Activated CD4-positive, CD25-positive, alpha-beta regulatory T cell treated with anti-CD3 and anti-CD28 coated beads, Interleukin-2, amount 50 U/mL, for 16 hours (primary cell): ENCODE measurements around the gene CCDC102A.
"Not testable (repeated sequence)": the region's sequence is repeated elsewhere in the genome, so short reads cannot be mapped to it uniquely, and the experiment has no call there.

Experiments
- DNase-seq: peaks from one replicate; pipeline ENCODE4 v3.0.0-alpha.2; 2020; ENCODE audit warnings: low read depth, low spot score

The CCDC102A gene

GRCh38 chr16:57502048-57502775 lies 34.2 kb downstream of the CCDC102A start:
- no peak for DNase-seq

GRCh38 chr16:57501492-57501891 lies 34.9 kb downstream of the CCDC102A start:
- no peak for DNase-seq

- DNase-seq: no peak
Measured at GRCh38 chr16:57500578-57501111, 35.7 kb downstream of the CCDC102A start.

- not testable (repeated sequence) for DNase-seq
Measured at GRCh38 chr16:57499941-57500340, 36.4 kb downstream of the CCDC102A start.

- DNase-seq: no peak
Measured at GRCh38 chr16:57498031-57498430, 38.3 kb downstream of the CCDC102A start.

GRCh38 chr16:57497121-57497520 lies 39.2 kb downstream of the CCDC102A start:
- no peak for DNase-seq

- DNase-seq: no peak
Measured at GRCh38 chr16:57493767-57494166, 42.6 kb downstream of the CCDC102A start.

GRCh38 chr16:57489229-57489628 lies 47.1 kb downstream of the CCDC102A start:
- DNase-seq: no peak

GRCh38 chr16:57486858-57487834 lies 49.2 kb downstream of the CCDC102A start:
- DNase-seq: no peak

- peak; percentile 60 for DNase-seq
Measured at GRCh38 chr16:57485916-57486857, 50.2 kb downstream of the CCDC102A start, which contains the start of gene DOK4. TSS of gene DOK4 (minus strand) at chr16:57486493. CDS start at chr16:57479507, 6,986 bp downstream.

GRCh38 chr16:57485091-57485915 lies 51.1 kb downstream of the CCDC102A start:
- no peak for DNase-seq

GRCh38 chr16:57484515-57485005 lies 51.8 kb downstream of the CCDC102A start:
- DNase-seq: no peak

- DNase-seq: no peak
Measured at GRCh38 chr16:57483725-57484514, 52.5 kb downstream of the CCDC102A start.

GRCh38 chr16:57482845-57483545 lies 53.4 kb downstream of the CCDC102A start:
- DNase-seq: no peak

- no peak for DNase-seq
Measured at GRCh38 chr16:57481421-57481820, 55.0 kb downstream of the CCDC102A start.

- no peak for DNase-seq
Measured at GRCh38 chr16:57480754-57481230, 55.6 kb downstream of the CCDC102A start.

GRCh38 chr16:57479976-57480753 lies 56.2 kb downstream of the CCDC102A start:
- no peak for DNase-seq
